MCF 10A (cell line): ENCODE data around the gene SLC30A1. TPM values are rescaled to one million over a fixed set of nuclear protein-coding genes. Genes with fewer than 3 reads are reported as not detected.

Source experiments
- BruUV-seq: library from RNA; stranded (reverse); fragments of 400-500 nt; replicated peaks from 2 replicates; lab custom pipeline; 2021; lab: Mats Ljungman, UMichigan
- CTCF ChIA-PET: fragments of 300-600 bp; sonication (Branson Sonifier 250); formaldehyde crosslinking; extraction: SDS; loops from one replicate; lab custom pipeline; 2021; ENCODE audit warnings: antibody characterized with exemption, inconsistent platforms; lab: Yijun Ruan, JAX
- POLR2A ChIA-PET: fragments of 300-600, 350-650 bp; sonication (Branson Sonifier 250); formaldehyde crosslinking; extraction: SDS; loops from one replicate; lab custom pipeline; 2020; ENCODE audit warnings: antibody characterized with exemption, inconsistent platforms; lab: Yijun Ruan, JAX
- DNase-seq: peaks from one replicate; pipeline ENCODE4 v3.0.0-alpha.2; 2018; ENCODE audit not compliant: unreplicated experiment
- H3K27ac Mint-ChIP-seq: one replicate; pipeline ENCODE4 v1.8.0; 2022; ENCODE audit warnings: mild to moderate bottlenecking, low read depth, mixed read lengths; ENCODE audit not compliant: unreplicated experiment
- H3K27me3 Mint-ChIP-seq: one replicate; pipeline ENCODE4 v1.8.0; 2022; ENCODE audit warnings: mixed read lengths; ENCODE audit not compliant: insufficient read depth, unreplicated experiment
- H3K36me3 Mint-ChIP-seq: one replicate; pipeline ENCODE4 v1.8.0; 2022; ENCODE audit warnings: mild to moderate bottlenecking, moderate library complexity, mixed read lengths; ENCODE audit not compliant: insufficient read depth, unreplicated experiment
- H3K4me1 Mint-ChIP-seq: one replicate; pipeline ENCODE4 v1.8.0; 2022; ENCODE audit warnings: mixed read lengths; ENCODE audit not compliant: insufficient read depth, unreplicated experiment
- H3K4me3 Mint-ChIP-seq: one replicate; pipeline ENCODE4 v1.8.0; 2022; ENCODE audit warnings: mild to moderate bottlenecking, moderate library complexity, mixed read lengths; ENCODE audit not compliant: unreplicated experiment
- H3K9me3 Mint-ChIP-seq: one replicate; pipeline ENCODE4 v1.8.0; 2022; ENCODE audit warnings: mixed read lengths; ENCODE audit not compliant: unreplicated experiment
- intact Hi-C: fragments of 100-400 bp; cut with micrococcal nuclease; formaldehyde crosslinking; loops from 2 replicates; pipeline ENCODE4 v1.14.1; 2022
- total RNA-seq: library from RNA; stranded (reverse); gene quantifications from 2 replicates; pipeline ENCODE4 v1.2.3, GENCODE V29; 2022
- TF ChIP-seq, protein P1 (sequence below): fragments of 200-600 bp; IDR thresholded peaks from one replicate; pipeline ENCODE4 v1.8.0; 2022; ENCODE audit warnings: antibody characterized with exemption, mild to moderate bottlenecking; ENCODE audit not compliant: unreplicated experiment

Gene SLC30A1
- total RNA-seq, 1 experiment from 2014 or later = 94.1 TPM

DNA sequence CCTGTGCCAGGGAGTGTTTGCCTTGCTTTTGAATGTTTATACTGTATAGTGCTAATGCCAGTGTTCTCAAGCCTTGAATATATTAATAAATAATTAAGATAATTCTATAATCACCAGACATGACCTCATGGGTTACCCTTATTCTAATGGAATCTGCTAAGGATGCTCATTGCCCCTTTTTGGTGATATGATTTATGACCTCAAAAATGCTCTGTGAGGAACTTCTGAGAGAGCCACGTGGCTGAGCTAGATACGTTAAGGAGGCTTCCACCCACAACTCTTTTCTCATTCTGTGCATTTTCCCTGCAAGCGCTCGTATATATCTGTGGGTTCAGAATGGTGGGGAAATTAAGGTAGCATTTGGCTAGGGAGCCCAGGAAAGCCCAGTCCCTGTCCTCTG lies 19.6 kb upstream of the SLC30A1 start:
- intact Hi-C loops = no loop called here
- Mint-ChIP-seq H3K36me3 (no peaks in the 10 kb centered on the region), H3K4me3 (no peak overlapping the region), H3K27ac (no peak overlapping the region), H3K9me3 (no peaks in the 10 kb centered on the region), H3K4me1 (peaks cover 16% of the 10 kb centered on the region), H3K27me3 (no peaks in the 10 kb centered on the region)
- POLR2A ChIA-PET = interaction anchor here (0.8 kb wide), 1 partner anchor 40 kb away, joined by 4 read pairs; no protein-coding TSS in a partner anchor
- no peak for DNase-seq
- TF ChIP-seq, protein P1, sequence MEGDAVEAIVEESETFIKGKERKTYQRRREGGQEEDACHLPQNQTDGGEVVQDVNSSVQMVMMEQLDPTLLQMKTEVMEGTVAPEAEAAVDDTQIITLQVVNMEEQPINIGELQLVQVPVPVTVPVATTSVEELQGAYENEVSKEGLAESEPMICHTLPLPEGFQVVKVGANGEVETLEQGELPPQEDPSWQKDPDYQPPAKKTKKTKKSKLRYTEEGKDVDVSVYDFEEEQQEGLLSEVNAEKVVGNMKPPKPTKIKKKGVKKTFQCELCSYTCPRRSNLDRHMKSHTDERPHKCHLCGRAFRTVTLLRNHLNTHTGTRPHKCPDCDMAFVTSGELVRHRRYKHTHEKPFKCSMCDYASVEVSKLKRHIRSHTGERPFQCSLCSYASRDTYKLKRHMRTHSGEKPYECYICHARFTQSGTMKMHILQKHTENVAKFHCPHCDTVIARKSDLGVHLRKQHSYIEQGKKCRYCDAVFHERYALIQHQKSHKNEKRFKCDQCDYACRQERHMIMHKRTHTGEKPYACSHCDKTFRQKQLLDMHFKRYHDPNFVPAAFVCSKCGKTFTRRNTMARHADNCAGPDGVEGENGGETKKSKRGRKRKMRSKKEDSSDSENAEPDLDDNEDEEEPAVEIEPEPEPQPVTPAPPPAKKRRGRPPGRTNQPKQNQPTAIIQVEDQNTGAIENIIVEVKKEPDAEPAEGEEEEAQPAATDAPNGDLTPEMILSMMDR = no peak
- BruUV-seq = no TSS peak
- CTCF ChIA-PET = no interaction called here

DNA sequence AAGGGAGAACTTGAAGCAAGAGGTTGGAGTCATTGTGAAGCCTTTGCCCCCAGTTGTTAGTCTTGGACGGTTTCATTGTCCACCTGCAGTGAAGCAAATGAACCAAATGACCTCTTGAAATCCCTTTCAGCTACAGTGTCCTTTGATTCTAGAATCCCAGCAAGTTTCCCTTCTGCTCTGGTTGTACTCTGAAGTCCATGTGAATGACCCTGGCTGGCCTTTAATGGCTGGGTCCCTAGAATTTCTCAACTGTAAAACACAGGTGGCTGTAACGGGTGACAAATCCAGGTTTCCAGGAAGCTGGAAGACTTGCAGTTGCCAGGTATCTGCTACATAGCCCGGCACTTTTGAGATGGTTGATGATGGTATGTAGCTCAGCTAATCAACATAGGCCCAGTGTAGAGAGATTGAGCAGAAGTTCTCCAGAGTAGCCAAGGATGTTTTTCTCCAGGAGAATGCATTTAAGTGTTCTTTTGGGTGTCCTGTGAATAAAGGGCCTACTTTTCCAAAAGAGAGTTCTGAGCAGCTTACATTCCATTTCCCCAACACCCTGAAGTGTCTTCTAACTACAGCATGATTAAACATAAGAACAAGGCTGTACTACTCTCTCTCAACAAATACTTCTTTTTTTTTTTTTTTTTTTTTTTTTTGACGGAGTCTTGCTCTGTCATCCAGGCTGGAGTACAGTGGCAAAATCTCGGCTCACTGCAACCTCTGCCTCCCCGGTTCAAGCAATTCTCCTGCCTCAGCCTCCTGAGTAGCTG lies 17.6 kb upstream of the SLC30A1 start:
- Mint-ChIP-seq H3K9me3 (no peaks in the 10 kb centered on the region), H3K4me3 (no peak overlapping the region), H3K27ac (no peak overlapping the region), H3K27me3 (no peaks in the 10 kb centered on the region), H3K4me1 (peaks cover 10% of the 10 kb centered on the region), H3K36me3 (no peaks in the 10 kb centered on the region)
- DNase-seq = no peak
- POLR2A ChIA-PET = interaction anchor here (1.0 to 1.4 kb wide), 2 partner anchors 17 to 47 kb away, joined by 3 read pairs; partner anchors contain the start of gene SLC30A1
- no TSS peak for BruUV-seq
- TF ChIP-seq, protein P1 = no peak
- CTCF ChIA-PET = interaction anchor here (0.6 to 2.1 kb wide), 6 partner anchors 9 to 82 kb away, joined by 3 to 9 read pairs (median 4); no protein-coding TSS in a partner anchor
- intact Hi-C loops = no loop called here

DNA sequence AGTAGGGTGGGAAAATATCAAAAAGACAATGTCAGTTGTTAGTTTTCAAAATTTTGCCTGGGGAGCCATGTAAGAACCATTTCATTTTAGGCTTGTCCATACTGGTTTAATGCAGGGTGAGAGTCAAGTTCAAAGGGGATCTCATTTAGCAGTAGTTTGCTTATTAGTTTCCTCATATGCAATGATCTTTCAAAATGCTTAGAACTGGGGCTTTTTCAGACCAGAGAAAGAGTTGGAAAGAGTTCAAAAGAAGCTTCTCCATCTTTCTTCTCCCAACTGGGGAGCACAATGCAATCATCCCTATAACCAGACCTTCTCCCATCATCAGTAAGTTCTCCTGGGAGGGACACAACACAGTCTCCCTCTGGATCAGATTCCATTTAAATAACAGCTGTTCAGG lies 16.5 kb upstream of the SLC30A1 start:
- intact Hi-C loops = no loop called here
- no TSS peak for BruUV-seq
- ChIA-PET CTCF (interaction anchor here (0.6 to 1.3 kb wide), 3 partner anchors 60 to 818 kb away, joined by 3 to 5 read pairs (median 3); no protein-coding TSS in a partner anchor), POLR2A (interaction anchor here (1.4 kb wide), 1 partner anchor 49 kb away, joined by 3 read pairs; no protein-coding TSS in a partner anchor)
- TF ChIP-seq, protein P1 = no peak
- Mint-ChIP-seq H3K36me3 (no peaks in the 10 kb centered on the region), H3K9me3 (no peaks in the 10 kb centered on the region), H3K4me1 (peaks cover 16% of the 10 kb centered on the region), H3K4me3 (no peak overlapping the region), H3K27me3 (no peaks in the 10 kb centered on the region), H3K27ac (no peak overlapping the region)
- DNase-seq = no peak

DNA sequence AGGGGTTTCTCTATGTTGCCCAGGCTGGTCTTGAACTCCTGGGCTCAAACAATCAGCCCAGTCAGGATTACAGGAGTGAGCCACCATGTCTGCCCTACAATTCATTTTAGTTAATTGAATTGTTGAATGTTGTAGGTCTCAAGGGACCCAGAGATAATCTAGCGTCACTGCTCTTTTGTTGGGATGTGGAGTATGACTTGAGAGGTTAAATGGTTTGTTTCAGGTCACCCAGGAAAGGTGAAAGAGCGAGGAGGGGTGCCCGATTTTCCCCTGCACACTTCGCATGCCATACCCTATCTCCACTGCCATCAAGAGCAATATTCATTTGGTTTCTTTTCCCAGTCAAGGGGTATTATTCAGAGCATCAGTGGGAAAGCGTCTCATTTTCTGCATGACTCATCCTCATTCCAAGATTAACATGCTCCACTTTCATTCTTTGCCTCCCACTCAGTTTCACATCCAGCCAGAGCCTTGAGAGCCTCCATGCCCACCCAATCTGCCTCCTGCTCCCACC lies 13.1 kb upstream of the SLC30A1 start:
- intact Hi-C loops = loop anchor here (2.0 kb wide), 2 partner anchors 21 to 47 kb away; no protein-coding TSS in a partner anchor
- Mint-ChIP-seq H3K27me3 (no peaks in the 10 kb centered on the region), H3K9me3 (no peaks in the 10 kb centered on the region), H3K36me3 (no peaks in the 10 kb centered on the region), H3K27ac (peak overlapping the region; percentile 4), H3K4me1 (peaks cover 30% of the 10 kb centered on the region), H3K4me3 (no peak overlapping the region)
- peak; percentile 91 for DNase-seq
- POLR2A ChIA-PET = interaction anchor here (0.6 to 6.0 kb wide), 5 partner anchors 12 to 47 kb away, joined by 3 to 42 read pairs (median 3); partner anchors contain the start of gene SLC30A1
- CTCF ChIA-PET = interaction anchor here (0.6 to 1.6 kb wide), 3 partner anchors 9 to 63 kb away, joined by 3 to 4 read pairs (median 4); no protein-coding TSS in a partner anchor
- TF ChIP-seq, protein P1 = no peak
- no TSS peak for BruUV-seq
